ENCODE measurements around the gene GNE.
"Not testable (repeated sequence)": the region's sequence is repeated elsewhere in the genome, so short reads cannot be mapped to it uniquely, and the experiment has no call there.

GNE gene

DNA sequence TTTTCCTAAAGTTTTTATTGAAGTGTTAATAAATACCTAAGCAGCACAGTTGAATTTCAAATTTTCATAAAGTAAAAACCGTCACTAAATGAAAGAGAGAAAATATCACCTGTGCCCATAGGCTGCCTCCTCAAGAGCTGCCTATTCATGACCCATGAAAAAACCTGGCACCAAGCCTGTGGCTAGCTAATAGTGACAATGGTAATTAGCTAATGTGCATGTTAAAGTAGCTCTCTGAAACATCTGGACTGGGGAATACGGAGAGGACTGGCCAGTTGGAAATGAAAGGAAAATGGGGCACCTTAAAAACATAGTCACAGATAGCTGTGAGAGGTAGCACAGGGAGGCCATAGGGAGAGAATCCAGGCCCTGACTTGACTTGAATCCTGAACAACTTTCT, 5.4 kb upstream of the GNE start:
- no peak overlapping the region for H3K27ac ChIP-seq
- TF ChIP-seq, protein P1, sequence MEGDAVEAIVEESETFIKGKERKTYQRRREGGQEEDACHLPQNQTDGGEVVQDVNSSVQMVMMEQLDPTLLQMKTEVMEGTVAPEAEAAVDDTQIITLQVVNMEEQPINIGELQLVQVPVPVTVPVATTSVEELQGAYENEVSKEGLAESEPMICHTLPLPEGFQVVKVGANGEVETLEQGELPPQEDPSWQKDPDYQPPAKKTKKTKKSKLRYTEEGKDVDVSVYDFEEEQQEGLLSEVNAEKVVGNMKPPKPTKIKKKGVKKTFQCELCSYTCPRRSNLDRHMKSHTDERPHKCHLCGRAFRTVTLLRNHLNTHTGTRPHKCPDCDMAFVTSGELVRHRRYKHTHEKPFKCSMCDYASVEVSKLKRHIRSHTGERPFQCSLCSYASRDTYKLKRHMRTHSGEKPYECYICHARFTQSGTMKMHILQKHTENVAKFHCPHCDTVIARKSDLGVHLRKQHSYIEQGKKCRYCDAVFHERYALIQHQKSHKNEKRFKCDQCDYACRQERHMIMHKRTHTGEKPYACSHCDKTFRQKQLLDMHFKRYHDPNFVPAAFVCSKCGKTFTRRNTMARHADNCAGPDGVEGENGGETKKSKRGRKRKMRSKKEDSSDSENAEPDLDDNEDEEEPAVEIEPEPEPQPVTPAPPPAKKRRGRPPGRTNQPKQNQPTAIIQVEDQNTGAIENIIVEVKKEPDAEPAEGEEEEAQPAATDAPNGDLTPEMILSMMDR (conservative IDR thresholded peaks at IDR 0.05) = no peak
- no peak for TF ChIP-seq ZFX (IDR thresholded peaks at IDR 0.05)

DNA sequence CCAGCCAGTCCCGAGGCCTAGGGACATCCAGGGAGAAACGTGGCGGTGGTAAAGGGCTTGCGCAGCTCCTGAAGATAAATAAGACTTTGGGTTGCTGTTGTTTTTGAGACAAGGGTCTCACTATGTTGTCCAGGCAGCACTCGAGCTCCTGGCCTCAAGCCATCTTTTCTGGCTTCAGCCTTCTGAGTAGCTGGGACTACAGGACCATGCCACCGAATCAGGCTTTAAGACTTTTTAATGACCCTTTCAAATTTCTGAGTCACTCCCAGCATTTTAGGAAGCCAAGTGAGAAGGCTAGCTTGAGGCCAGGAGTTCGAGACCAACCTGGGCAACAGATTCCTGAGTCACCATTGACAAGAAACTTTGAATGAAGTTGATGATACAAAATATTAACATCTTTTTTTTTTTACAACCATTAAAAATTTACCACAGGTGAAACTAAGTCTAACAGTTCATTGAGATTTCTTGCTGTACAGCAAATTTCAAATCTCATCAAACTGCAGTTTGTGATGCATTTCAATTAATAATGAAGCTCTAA, 817 bp upstream of the GNE start:
- no peak for TF ChIP-seq ZFX (IDR thresholded peaks at IDR 0.05)
- TF ChIP-seq, protein P1 (conservative IDR thresholded peaks at IDR 0.05) = no peak
- H3K27ac ChIP-seq = no peak overlapping the region

DNA sequence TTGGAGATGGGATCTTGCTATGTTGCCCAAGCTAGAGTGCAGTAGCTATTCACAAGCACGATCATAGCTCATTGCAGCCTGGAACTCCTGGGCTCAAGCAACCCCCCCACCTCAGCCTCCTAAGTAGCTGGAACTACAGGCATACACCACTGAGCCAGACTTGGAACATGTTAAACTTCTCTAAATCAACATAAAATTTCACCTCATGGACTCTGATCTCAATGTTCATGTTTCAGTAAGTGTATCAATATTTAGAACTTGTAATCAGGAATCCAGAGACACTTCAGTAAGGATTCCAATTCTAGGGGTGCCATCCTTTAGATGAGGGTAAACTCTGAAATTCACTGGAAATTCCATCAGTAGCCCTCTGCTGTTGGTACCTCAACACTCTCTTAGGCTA, 6.8 kb downstream of the GNE start:
- no peak overlapping the region; the same call in 1 of the 2 replicates for H3K27ac ChIP-seq
- no peak for TF ChIP-seq ZFX (IDR thresholded peaks at IDR 0.05)
- TF ChIP-seq, protein P1 (conservative IDR thresholded peaks at IDR 0.05) = no peak

- H3K27ac ChIP-seq = no peak overlapping the region
- TF ChIP-seq, protein P1 (conservative IDR thresholded peaks at IDR 0.05) = no peak
- no peak for TF ChIP-seq ZFX (IDR thresholded peaks at IDR 0.05)
These were observed 8.2 kb downstream of the GNE start for GRCh38 chr9:36250079-36250478.

DNA sequence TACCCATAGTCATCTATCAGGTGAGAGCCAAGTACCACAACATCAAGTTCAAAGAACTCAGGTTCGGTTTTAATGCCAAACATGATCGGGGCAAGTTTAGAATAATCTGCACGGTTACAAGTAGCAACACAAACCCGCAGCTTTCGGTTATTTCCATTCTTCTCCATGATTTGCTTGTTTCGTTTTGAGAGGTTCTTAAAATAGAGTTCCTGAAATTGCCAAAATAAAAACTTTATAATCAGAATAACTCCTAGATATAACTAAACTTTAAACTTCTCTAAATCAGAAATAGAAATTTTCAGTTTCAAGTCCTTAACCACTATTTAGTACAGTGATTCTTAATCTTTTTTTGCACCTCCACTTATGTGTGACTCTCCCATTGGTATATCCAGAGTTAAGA, 9.1 kb downstream of the GNE start:
- TF ChIP-seq ZFX (IDR thresholded peaks at IDR 0.05) = no peak
- TF ChIP-seq, protein P1 (conservative IDR thresholded peaks at IDR 0.05) = no peak
- no peak overlapping the region for H3K27ac ChIP-seq

GRCh38 chr9:36248061-36248460, 10.2 kb downstream of the GNE start:
- TF ChIP-seq, protein P1 (conservative IDR thresholded peaks at IDR 0.05) = peak; percentile 66
- H3K27ac ChIP-seq = not testable (repeated sequence)

DNA sequence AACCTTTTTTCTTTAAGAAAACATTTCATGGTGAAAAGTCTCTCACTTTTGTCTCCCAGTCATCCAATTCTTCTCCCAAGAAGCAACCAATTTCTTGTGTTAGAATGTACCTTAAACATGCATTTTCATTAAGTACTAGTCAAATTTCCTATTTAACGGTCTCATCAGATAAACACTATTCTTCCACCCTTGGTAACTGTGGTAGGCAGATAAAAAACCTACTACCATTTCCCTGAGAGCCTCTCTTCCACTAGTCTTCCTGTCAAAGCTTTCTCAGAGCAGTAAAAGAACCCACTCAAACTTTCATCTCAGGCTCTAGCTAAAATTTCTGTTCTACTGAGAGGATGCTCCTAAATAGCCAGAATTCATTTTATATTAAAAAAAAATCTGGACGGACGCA, 10.9 kb downstream of the GNE start:
- H3K27ac ChIP-seq = no peak overlapping the region
- TF ChIP-seq, protein P1 (conservative IDR thresholded peaks at IDR 0.05) = no peak
- TF ChIP-seq ZFX (IDR thresholded peaks at IDR 0.05) = no peak

Measured in C4-2B (cell line).